22Rv1 (cell line): ENCODE measurements around the gene TECRL.

ENCODE experiments used
- ZFX ChIP-seq: fragments of 450-650 bp; IDR thresholded peaks from 2 replicates; pipeline ENCODE4 v1.6.1; 2017; ENCODE audit warnings: antibody characterized with exemption, borderline replicate concordance
- TF ChIP-seq, protein P1 (sequence below): fragments of 450-650 bp; IDR thresholded peaks from 2 replicates; pipeline ENCODE4 v1.5.1; 2017; ENCODE audit warnings: mild to moderate bottlenecking

DNA sequence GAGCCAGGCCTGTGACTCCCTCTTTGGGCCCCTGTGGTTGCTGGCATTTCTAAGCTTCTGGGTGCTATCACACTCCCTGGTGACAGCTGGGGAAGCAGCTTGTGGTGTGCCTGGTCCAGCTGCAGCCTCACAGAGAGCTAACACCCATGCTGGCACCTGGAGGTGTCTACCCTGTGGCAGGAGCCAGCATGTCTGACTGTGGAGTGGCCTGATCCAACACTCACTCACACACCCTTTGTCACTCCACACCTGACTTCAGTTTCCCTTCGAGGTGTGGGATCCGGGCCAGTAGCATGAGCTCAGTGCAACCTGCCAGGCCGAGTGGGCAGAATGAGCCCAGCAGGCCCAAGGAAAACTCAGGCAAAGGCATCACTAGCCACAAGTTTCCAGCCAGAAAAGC lies 67.5 kb downstream of the TECRL start:
- TF ChIP-seq, protein P1, sequence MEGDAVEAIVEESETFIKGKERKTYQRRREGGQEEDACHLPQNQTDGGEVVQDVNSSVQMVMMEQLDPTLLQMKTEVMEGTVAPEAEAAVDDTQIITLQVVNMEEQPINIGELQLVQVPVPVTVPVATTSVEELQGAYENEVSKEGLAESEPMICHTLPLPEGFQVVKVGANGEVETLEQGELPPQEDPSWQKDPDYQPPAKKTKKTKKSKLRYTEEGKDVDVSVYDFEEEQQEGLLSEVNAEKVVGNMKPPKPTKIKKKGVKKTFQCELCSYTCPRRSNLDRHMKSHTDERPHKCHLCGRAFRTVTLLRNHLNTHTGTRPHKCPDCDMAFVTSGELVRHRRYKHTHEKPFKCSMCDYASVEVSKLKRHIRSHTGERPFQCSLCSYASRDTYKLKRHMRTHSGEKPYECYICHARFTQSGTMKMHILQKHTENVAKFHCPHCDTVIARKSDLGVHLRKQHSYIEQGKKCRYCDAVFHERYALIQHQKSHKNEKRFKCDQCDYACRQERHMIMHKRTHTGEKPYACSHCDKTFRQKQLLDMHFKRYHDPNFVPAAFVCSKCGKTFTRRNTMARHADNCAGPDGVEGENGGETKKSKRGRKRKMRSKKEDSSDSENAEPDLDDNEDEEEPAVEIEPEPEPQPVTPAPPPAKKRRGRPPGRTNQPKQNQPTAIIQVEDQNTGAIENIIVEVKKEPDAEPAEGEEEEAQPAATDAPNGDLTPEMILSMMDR, result no peak
- no peak for TF ChIP-seq ZFX
